Uterus (tissue), 2 donors: ENCODE results near the gene FCGBP.
"Not testable (repeated sequence)": the region's sequence is repeated elsewhere in the genome, so short reads cannot be mapped to it uniquely, and the experiment has no call there.

Source experiments
- CTCF ChIP-seq, 4 experiments: fragments of 200-600 bp in 2 of 4; fragments of 450-650 bp in 2 of 4; sonication (generic) in 2 of 4; IDR thresholded peaks; one replicate each; pipeline ENCODE4 v1.5.1; 2016 to 2019; ENCODE audit warnings: antibody characterized with exemption in 4 of 4, mild to moderate bottlenecking in 2 of 4, moderate library complexity in 1 of 4
- POLR2A ChIP-seq, 2 donors: fragments of 450-650 bp; IDR thresholded peaks; one replicate each; pipeline ENCODE4 v1.6.1; 2016; ENCODE audit warnings: antibody characterized with exemption in 2 of 2, mild to moderate bottlenecking in 1 of 2, moderate library complexity in 1 of 2

- TF ChIP-seq POLR2A, CTCF (IDR thresholded peaks at IDR 0.05): not testable (repeated sequence)
Measured at GRCh38 chr19:39897511-39898245, 36.8 kb downstream of the FCGBP start.
